Measurements from ENCODE around the gene TOX2.

The TOX2 gene

GRCh38 chr20:44018259-44018941 lies 103.7 kb downstream of the TOX2 start:
- Mint-ChIP-seq H3K4me1 (peaks cover 50% of the 10 kb centered on the region), H3K9me3 (no peaks in the 10 kb centered on the region), H3K36me3 (ENCODE audit: low read depth) (no peaks in the 10 kb centered on the region), H3K27me3 (ENCODE audit: low read depth, poor library complexity) (peaks cover 15% of the 10 kb centered on the region), H3K27ac (peak overlapping the region; percentile 17), H3K4me3 (no peak overlapping the region)
- TF ChIP-seq, protein P1, sequence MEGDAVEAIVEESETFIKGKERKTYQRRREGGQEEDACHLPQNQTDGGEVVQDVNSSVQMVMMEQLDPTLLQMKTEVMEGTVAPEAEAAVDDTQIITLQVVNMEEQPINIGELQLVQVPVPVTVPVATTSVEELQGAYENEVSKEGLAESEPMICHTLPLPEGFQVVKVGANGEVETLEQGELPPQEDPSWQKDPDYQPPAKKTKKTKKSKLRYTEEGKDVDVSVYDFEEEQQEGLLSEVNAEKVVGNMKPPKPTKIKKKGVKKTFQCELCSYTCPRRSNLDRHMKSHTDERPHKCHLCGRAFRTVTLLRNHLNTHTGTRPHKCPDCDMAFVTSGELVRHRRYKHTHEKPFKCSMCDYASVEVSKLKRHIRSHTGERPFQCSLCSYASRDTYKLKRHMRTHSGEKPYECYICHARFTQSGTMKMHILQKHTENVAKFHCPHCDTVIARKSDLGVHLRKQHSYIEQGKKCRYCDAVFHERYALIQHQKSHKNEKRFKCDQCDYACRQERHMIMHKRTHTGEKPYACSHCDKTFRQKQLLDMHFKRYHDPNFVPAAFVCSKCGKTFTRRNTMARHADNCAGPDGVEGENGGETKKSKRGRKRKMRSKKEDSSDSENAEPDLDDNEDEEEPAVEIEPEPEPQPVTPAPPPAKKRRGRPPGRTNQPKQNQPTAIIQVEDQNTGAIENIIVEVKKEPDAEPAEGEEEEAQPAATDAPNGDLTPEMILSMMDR (IDR thresholded peaks at IDR 0.05), result no peak
- DNase-seq, result no peak

- Mint-ChIP-seq H3K27me3 (ENCODE audit: low read depth, poor library complexity) (peaks cover 22% of the 10 kb centered on the region), H3K9me3 (no peaks in the 10 kb centered on the region), H3K4me3 (no peak overlapping the region), H3K36me3 (ENCODE audit: low read depth) (no peaks in the 10 kb centered on the region), H3K4me1 (peaks cover 50% of the 10 kb centered on the region), H3K27ac (no peak overlapping the region)
- DNase-seq, result no peak
- TF ChIP-seq, protein P1 (IDR thresholded peaks at IDR 0.05), result no peak
These were observed 104.4 kb downstream of the TOX2 start for GRCh38 chr20:44018942-44019637.

DNA sequence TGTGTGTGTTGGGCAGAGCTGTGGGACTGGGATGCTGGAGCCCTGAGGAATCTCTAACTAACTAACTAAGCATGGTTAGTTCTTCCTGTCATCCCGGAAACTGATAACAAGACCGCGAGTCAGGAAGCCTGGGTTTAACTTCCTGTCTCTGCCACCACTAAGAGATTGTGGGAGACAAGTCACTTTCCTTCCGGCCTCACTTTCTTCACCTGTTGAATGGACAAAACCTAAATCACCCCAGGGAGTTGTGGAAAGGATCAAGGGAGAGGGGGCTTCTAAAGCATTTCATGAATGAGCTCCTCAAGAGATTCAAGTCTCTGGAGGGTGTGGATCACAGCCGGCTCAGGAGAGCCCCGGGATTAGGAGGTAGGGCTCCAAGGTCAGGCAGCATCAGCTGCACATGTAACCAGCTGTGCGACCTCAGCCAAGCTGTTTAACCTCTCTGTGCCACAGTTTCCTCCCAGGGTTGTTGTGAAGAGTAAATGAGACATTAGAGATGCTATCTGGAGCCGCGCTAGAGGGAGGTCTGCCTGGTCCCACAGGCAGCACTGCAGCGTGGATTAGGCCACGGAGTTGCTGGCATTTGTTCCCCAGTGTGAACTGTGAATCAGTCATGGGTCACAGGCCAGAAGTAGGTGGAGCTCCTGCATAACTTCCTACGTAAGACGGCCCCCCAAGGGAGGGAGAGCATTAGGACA lies 105.1 kb downstream of the TOX2 start:
- Mint-ChIP-seq H3K36me3 (ENCODE audit: low read depth) (no peaks in the 10 kb centered on the region), H3K4me3 (no peak overlapping the region)
- no peak for DNase-seq

DNA sequence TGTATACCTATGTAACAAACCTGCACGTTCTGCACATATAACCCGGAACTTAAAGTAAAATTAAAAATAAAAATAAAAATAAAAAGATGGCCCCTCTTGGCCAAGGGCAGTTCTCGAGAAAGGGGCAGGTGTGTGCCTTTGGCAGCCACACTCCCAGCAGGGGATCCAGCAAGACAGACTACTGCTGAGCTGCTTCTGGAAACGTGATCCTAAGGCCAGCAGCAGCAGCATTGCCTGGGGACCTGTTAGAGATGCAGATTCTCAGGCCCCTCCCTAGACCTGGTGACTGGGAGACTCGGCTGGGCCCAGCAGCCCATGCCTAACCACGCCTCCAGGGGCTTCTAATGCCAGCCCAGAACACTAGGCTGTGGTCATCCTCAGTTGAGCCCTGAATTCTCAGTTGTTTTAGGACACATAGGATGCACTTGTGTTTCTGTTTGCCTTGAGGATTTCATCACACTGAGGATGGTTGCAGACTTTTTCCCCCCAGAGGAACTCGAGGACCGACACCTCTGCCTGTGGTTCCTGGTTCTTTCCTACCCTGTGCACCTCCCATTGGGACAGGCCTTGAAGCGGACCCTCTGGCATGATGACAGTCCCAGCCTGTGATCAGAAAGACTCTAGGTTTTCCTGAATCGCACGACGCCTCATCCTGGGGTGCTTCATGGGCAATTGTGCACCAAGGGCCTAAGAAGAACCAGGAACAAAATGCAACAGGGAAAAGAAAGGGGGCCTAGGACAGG lies 105.9 kb downstream of the TOX2 start:
- TF ChIP-seq, protein P1 (IDR thresholded peaks at IDR 0.05), result no peak
- Mint-ChIP-seq H3K36me3 (ENCODE audit: low read depth) (no peaks in the 10 kb centered on the region), H3K4me3 (no peak overlapping the region)

More for the DNA sequence above, 105.1 kb downstream of the TOX2 start:
- TF ChIP-seq, protein P1 (IDR thresholded peaks at IDR 0.05), result no peak
- Mint-ChIP-seq H3K4me1 (peaks cover 46% of the 10 kb centered on the region), H3K9me3 (no peaks in the 10 kb centered on the region), H3K27ac (no peak overlapping the region), H3K27me3 (ENCODE audit: low read depth, poor library complexity) (peaks cover 24% of the 10 kb centered on the region)

DNA sequence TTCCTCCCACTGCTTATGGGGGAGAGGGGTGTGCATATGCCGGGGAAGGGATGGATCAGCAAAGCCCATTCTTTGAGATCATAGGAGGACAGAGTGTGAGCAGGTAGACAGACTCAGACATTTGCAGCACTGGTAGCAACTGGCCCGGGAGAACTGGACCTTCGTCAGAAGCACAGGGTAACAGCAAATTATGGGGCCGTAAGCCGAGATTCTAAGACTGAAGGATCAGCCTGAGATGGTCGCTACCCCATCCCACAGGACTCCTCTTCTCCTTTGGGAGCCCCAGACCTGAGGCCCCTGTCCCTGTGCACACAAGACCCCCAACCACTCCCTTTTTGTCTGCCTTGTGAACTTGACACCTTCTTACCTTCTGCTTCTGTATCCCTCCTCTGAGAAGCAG lies 106.5 kb downstream of the TOX2 start:
- peaks cover 32% of the 10 kb centered on the region for H3K27me3 Mint-ChIP-seq (ENCODE audit: low read depth, poor library complexity)
- no peaks in the 10 kb centered on the region for H3K9me3 Mint-ChIP-seq
- H3K4me1 Mint-ChIP-seq, result peaks cover 43% of the 10 kb centered on the region
- DNase-seq, result no peak
- TF ChIP-seq, protein P1 (IDR thresholded peaks at IDR 0.05), result no peak
- H3K27ac Mint-ChIP-seq, result no peak overlapping the region
- no peaks in the 10 kb centered on the region for H3K36me3 Mint-ChIP-seq (ENCODE audit: low read depth)
- no peak overlapping the region for H3K4me3 Mint-ChIP-seq

More for the DNA sequence above, 105.9 kb downstream of the TOX2 start:
- Mint-ChIP-seq H3K27me3 (ENCODE audit: low read depth, poor library complexity) (peaks cover 29% of the 10 kb centered on the region), H3K9me3 (no peaks in the 10 kb centered on the region), H3K27ac (peak overlapping the region; percentile 54), H3K4me1 (peaks cover 42% of the 10 kb centered on the region)
- DNase-seq, result no peak
